HepG2 (cell line): ENCODE data around the gene GMFB. TPM values are rescaled to one million over a fixed set of nuclear protein-coding genes. Genes with fewer than 3 reads are reported as not detected.

Source experiments
- ATAC-seq: fragments of 200-7000 bp; cut with Tn5 transposase; 3 replicates; pipeline ENCODE4 v1.9.1; 2020; ENCODE audit warnings: mild to moderate bottlenecking, moderate library complexity
- BruUV-seq: library from RNA; stranded (reverse); fragments of 400-500 nt; replicated peaks from 2 replicates; lab custom pipeline; 2021; lab: Mats Ljungman, UMichigan
- CTCF ChIA-PET: fragments of 300-600 bp; formaldehyde crosslinking; extraction: SDS; loops from one replicate; lab custom pipeline; 2021; ENCODE audit warnings: low total read pairs, inconsistent platforms, low intra/inter-chr PET ratio; lab: Yijun Ruan, JAX
- POLR2A ChIA-PET: fragments of 350-600 bp; sonication (Branson Sonifier 250); formaldehyde crosslinking; loops from one replicate; lab custom pipeline; 2020; ENCODE audit warnings: antibody characterized with exemption, inconsistent platforms; lab: Yijun Ruan, JAX
- DNase-seq: peaks from one replicate; pipeline ENCODE4 v3.0.0-alpha.2; 2015; ENCODE audit warnings: low spot score
- FAIRE-seq: peaks from 3 replicates; lab custom pipeline; 2011; peaks lifted over from hg19 to GRCh38; lab: Jason Lieb, UNC
- H2AFZ ChIP-seq: one replicate; pipeline ENCODE4 v1.6.1; 2011; ENCODE audit warnings: low read length, inconsistent platforms
- H3K27ac ChIP-seq: fragments of 300-600 bp; 3 replicates; pipeline ENCODE4 v1.8.0; 2011; ENCODE audit warnings: mixed run types, mild to moderate bottlenecking, mixed read lengths, low read length, inconsistent platforms; ENCODE audit not compliant: insufficient read depth; ENCODE audit errors: extremely low read length
- H3K27me3 ChIP-seq, 2 experiments: fragments of 200-600 bp in 1 of 2; 2 replicates in 1 of 2; 3 replicates in 1 of 2; pipeline versions ENCODE4 v1.6.0 to v1.8.0; 2011; ENCODE audit warnings: low read length in 2 of 2, mild to moderate bottlenecking in 2 of 2, moderate library complexity in 2 of 2, inconsistent platforms in 1 of 2; ENCODE audit not compliant: insufficient read depth in 2 of 2, control insufficient read depth in 1 of 2
- H3K36me3 ChIP-seq, 2 experiments: fragments of 200-600 bp in 1 of 2; replicated peaks in 1 of 2; 2 replicates in 1 of 2; 3 replicates in 1 of 2; pipeline versions ENCODE4 v1.5.1 to v1.8.0; 2011; ENCODE audit warnings: low read length in 2 of 2, inconsistent platforms in 1 of 2; ENCODE audit not compliant: insufficient read depth in 2 of 2, control insufficient read depth in 1 of 2
- H3K4me1 ChIP-seq: 2 replicates; pipeline ENCODE4 v1.5.1; 2012; ENCODE audit warnings: low read length, inconsistent platforms; ENCODE audit not compliant: insufficient read depth
- H3K4me2 ChIP-seq: 2 replicates; pipeline ENCODE4 v1.6.0; 2011; ENCODE audit warnings: low read depth, low read length, inconsistent platforms
- H3K4me3 ChIP-seq, 3 experiments: fragments of 200-600 bp in 1 of 3; sonication (generic), shearing (Covaris generic) in 1 of 3; replicated peaks in 1 of 3; 2 replicates each; pipeline ENCODE4 v1.5.1; 2011 to 2016; ENCODE audit warnings: low read length in 3 of 3, inconsistent platforms in 2 of 3, low read depth in 2 of 3, mild to moderate bottlenecking in 2 of 3, control low read depth in 1 of 3, mixed read lengths in 1 of 3; ENCODE audit not compliant: insufficient read depth in 1 of 3
- H3K79me2 ChIP-seq: one replicate; pipeline ENCODE4 v1.6.1; 2011; ENCODE audit warnings: low read length, inconsistent platforms; ENCODE audit not compliant: insufficient read depth
- H3K9ac ChIP-seq: 2 replicates; pipeline ENCODE4 v1.6.0; 2011; ENCODE audit warnings: mild to moderate bottlenecking, low read depth, low read length, inconsistent platforms; ENCODE audit not compliant: insufficient read depth
- H3K9me3 ChIP-seq: 2 replicates; pipeline ENCODE4 v1.5.1; 2012; ENCODE audit warnings: mild to moderate bottlenecking, low read length
- H4K20me1 ChIP-seq: 2 replicates; pipeline ENCODE4 v1.6.0; 2011; ENCODE audit warnings: inconsistent platforms, mild to moderate bottlenecking, low read length, moderate library complexity; ENCODE audit not compliant: insufficient read depth
- ARID2 ChIP-seq: sonication (generic); formaldehyde crosslinking; IDR thresholded peaks from 2 replicates; pipeline ENCODE4 v1.8.1; 2022; ENCODE audit warnings: mild to moderate bottlenecking, missing genetic modification reagents, borderline replicate concordance
- E2F5 ChIP-seq: sonication (generic); formaldehyde crosslinking; conservative IDR thresholded peaks from 2 replicates; pipeline ENCODE4 v1.4.0; 2020; ENCODE audit warnings: missing genetic modification reagents
- GABPB1 ChIP-seq: IDR thresholded peaks from 2 replicates; pipeline ENCODE4 v1.6.1; 2016; ENCODE audit warnings: mild to moderate bottlenecking, missing genetic modification reagents, moderate library complexity, missing compliant biosample characterization
- IKZF1 ChIP-seq: fragments of 450-650 bp; IDR thresholded peaks from 2 replicates; pipeline ENCODE4 v1.7.1; 2016
- KDM3A ChIP-seq: IDR thresholded peaks from 2 replicates; pipeline ENCODE4 v1.6.1; 2018; ENCODE audit warnings: low read depth, missing compliant biosample characterization
- KLF15 ChIP-seq: sonication (generic); formaldehyde crosslinking; IDR thresholded peaks from 2 replicates; pipeline ENCODE4 v1.8.1; 2023; ENCODE audit warnings: borderline replicate concordance, mild to moderate bottlenecking, inconsistent platforms, missing genetic modification reagents, mixed read lengths
- MYNN ChIP-seq: sonication (generic); formaldehyde crosslinking; IDR thresholded peaks from 2 replicates; pipeline ENCODE4 v1.4.0; 2020; ENCODE audit warnings: mild to moderate bottlenecking, low read depth, missing genetic modification reagents
- PRMT3 ChIP-seq: sonication (generic); formaldehyde crosslinking; IDR thresholded peaks from 2 replicates; pipeline ENCODE4 v1.8.1; 2022; ENCODE audit warnings: low read depth, mild to moderate bottlenecking, moderate library complexity, missing genetic modification reagents, borderline replicate concordance
- THAP8 ChIP-seq: sonication (generic); formaldehyde crosslinking; IDR thresholded peaks from 2 replicates; pipeline ENCODE4 v1.5.1; 2020; ENCODE audit warnings: missing genetic modification reagents, mild to moderate bottlenecking, borderline replicate concordance
- ZBTB3 ChIP-seq: sonication (generic); formaldehyde crosslinking; IDR thresholded peaks from 2 replicates; pipeline ENCODE4 v1.4.0; 2020; ENCODE audit warnings: low read depth, mild to moderate bottlenecking, moderate library complexity, missing genetic modification reagents, borderline replicate concordance
- ZFP62 ChIP-seq: sonication (generic); formaldehyde crosslinking; IDR thresholded peaks from 2 replicates; pipeline ENCODE4 v1.4.0; 2020; ENCODE audit warnings: missing genetic modification reagents
- ZNF10 ChIP-seq: sonication (generic); formaldehyde crosslinking; IDR thresholded peaks from 2 replicates; pipeline ENCODE4 v1.4.0; 2020; ENCODE audit warnings: mild to moderate bottlenecking, low read depth, missing genetic modification reagents, borderline replicate concordance
- ZNF597 ChIP-seq: sonication (generic); formaldehyde crosslinking; IDR thresholded peaks from 2 replicates; pipeline ENCODE4 v1.5.0; 2020; ENCODE audit warnings: missing genetic modification reagents
- WGBS: methylation state at CpG from one replicate; pipeline ENCODE4 v1.1.6; 2017; ENCODE audit warnings: low lambda C conversion rate; 5-methylcytosine and 5-hydroxymethylcytosine counted together
- in situ Hi-C: cut with HindIII; loops from 2 replicates; pipeline ENCODE4 v1.10.0; 2017; ENCODE audit warnings: low pct_unique_long_range_greater_than_20kb; ENCODE audit not compliant: extremely low pct_ligation_motif_present
- intact Hi-C: fragments of 100-400 bp; cut with micrococcal nuclease; formaldehyde crosslinking; loops from one replicate; pipeline ENCODE4 v1.10.0; 2022; ENCODE audit not compliant: unreplicated experiment
- polyA plus RNA-seq, 8 experiments: library from polyadenylated mRNA; depleted of rRNA in 3 of 8; stranded (reverse) in 7 of 8; unstranded in 1 of 8; fragments of >200 nt; fragmentation: Illumina TruSeq in 4 of 8; extraction: Trizol in 4 of 8; gene quantifications; 2 replicates each; pipeline versions ENCODE4 v1.2.1 to v1.2.3, GENCODE V29; 2011 to 2016; ENCODE audit warnings: low read depth in 4 of 8, missing spikeins in 1 of 8, mixed read lengths in 1 of 8; ENCODE audit not compliant: insufficient read depth in 1 of 8
- total RNA-seq, 5 experiments: library from RNA; depleted of rRNA; stranded (reverse); fragments of >200 nt; fragmentation: Illumina TruSeq; extraction: Trizol; gene quantifications; 2 replicates each; pipeline ENCODE4 v1.2.3, GENCODE V29; 2016; ENCODE audit warnings: low read depth in 1 of 5

The GMFB gene
- total and polyA plus RNA-seq, 2 of the 13 experiments (the other 11 are each of a cell fraction or from before 2014, with no cell fraction given), result 17.3 to 68.2 TPM

GRCh38 chr14:54533100-54533499, 44.3 kb upstream of the GMFB start:
- in situ Hi-C loops, result no loop called here

More at GRCh38 chr14:54533100-54533499, 44.3 kb upstream of the GMFB start:
- no peaks in the 10 kb centered on the region; a peak in 2 of 5 replicates for H3K36me3 ChIP-seq
- no peak overlapping the region for H3K4me2 ChIP-seq
- peaks cover 24% of the 10 kb centered on the region for H3K4me1 ChIP-seq
- intact Hi-C loops, result no loop called here
- FAIRE-seq, result no peak
- H3K27ac ChIP-seq, result no peak overlapping the region
- H4K20me1 ChIP-seq, result no peaks in the 10 kb centered on the region
- H3K9me3 ChIP-seq, result no peaks in the 10 kb centered on the region
- H2AFZ ChIP-seq, result no peak overlapping the region
- ATAC-seq, result no peak
- H3K79me2 ChIP-seq, result no peaks in the 10 kb centered on the region
- no TSS peak for BruUV-seq
- H3K4me3 ChIP-seq, result no peak overlapping the region
- POLR2A ChIA-PET, result no interaction called here
- DNase-seq, result no peak
- no peak overlapping the region for H3K9ac ChIP-seq
- no peak for TF ChIP-seq MYNN (CRISPR knock-in tag)
- TF ChIP-seq ZFP62 (CRISPR knock-in tag), result no peak
- TF ChIP-seq ZNF10 (CRISPR knock-in tag), result no peak
- no peak for TF ChIP-seq E2F5 (CRISPR knock-in tag)
- TF ChIP-seq KLF15 (CRISPR knock-in tag), result no peak
- TF ChIP-seq ARID2 (CRISPR knock-in tag), result no peak
- no peak for TF ChIP-seq PRMT3 (CRISPR knock-in tag)
- no peak for TF ChIP-seq ZBTB3 (CRISPR knock-in tag)
- no peak for TF ChIP-seq KDM3A (CRISPR knock-in tag)
- no peak for TF ChIP-seq THAP8
- no peak for TF ChIP-seq IKZF1
- TF ChIP-seq ZNF597, result no peak
- no peak for TF ChIP-seq GABPB1 (CRISPR knock-in tag)
- no peaks in the 10 kb centered on the region for H3K27me3 ChIP-seq
- WGBS, result 97% methylated on average over 1 of the region's 1 CpG
- CTCF ChIA-PET, result no interaction called here
